MCF 10A (cell line): ENCODE data around the gene MGAT5. TPM values are rescaled to one million over a fixed set of nuclear protein-coding genes. Genes with fewer than 3 reads are reported as not detected.
A peak's percentile ranks its signal among the peaks of the same experiment; 100 is the strongest.

Experiments
- BruUV-seq: library from RNA; stranded (reverse); fragments of 400-500 nt; replicated peaks from 2 replicates; lab custom pipeline; 2021; lab: Mats Ljungman, UMichigan
- CTCF ChIA-PET: fragments of 300-600 bp; sonication (Branson Sonifier 250); formaldehyde crosslinking; extraction: SDS; loops from one replicate; lab custom pipeline; 2021; ENCODE audit warnings: antibody characterized with exemption, inconsistent platforms; lab: Yijun Ruan, JAX
- POLR2A ChIA-PET: fragments of 300-600, 350-650 bp; sonication (Branson Sonifier 250); formaldehyde crosslinking; extraction: SDS; loops from one replicate; lab custom pipeline; 2020; ENCODE audit warnings: antibody characterized with exemption, inconsistent platforms; lab: Yijun Ruan, JAX
- DNase-seq: peaks from one replicate; pipeline ENCODE4 v3.0.0-alpha.2; 2018; ENCODE audit not compliant: unreplicated experiment
- H3K27ac Mint-ChIP-seq: one replicate; pipeline ENCODE4 v1.8.0; 2022; ENCODE audit warnings: mild to moderate bottlenecking, low read depth, mixed read lengths; ENCODE audit not compliant: unreplicated experiment
- H3K27me3 Mint-ChIP-seq: one replicate; pipeline ENCODE4 v1.8.0; 2022; ENCODE audit warnings: mixed read lengths; ENCODE audit not compliant: insufficient read depth, unreplicated experiment
- H3K36me3 Mint-ChIP-seq: one replicate; pipeline ENCODE4 v1.8.0; 2022; ENCODE audit warnings: mild to moderate bottlenecking, moderate library complexity, mixed read lengths; ENCODE audit not compliant: insufficient read depth, unreplicated experiment
- H3K4me1 Mint-ChIP-seq: one replicate; pipeline ENCODE4 v1.8.0; 2022; ENCODE audit warnings: mixed read lengths; ENCODE audit not compliant: insufficient read depth, unreplicated experiment
- H3K4me3 Mint-ChIP-seq: one replicate; pipeline ENCODE4 v1.8.0; 2022; ENCODE audit warnings: mild to moderate bottlenecking, moderate library complexity, mixed read lengths; ENCODE audit not compliant: unreplicated experiment
- H3K9me3 Mint-ChIP-seq: one replicate; pipeline ENCODE4 v1.8.0; 2022; ENCODE audit warnings: mixed read lengths; ENCODE audit not compliant: unreplicated experiment
- CTCF ChIP-seq: fragments of 200-600 bp; IDR thresholded peaks from one replicate; pipeline ENCODE4 v1.8.0; 2022; ENCODE audit warnings: antibody characterized with exemption, mild to moderate bottlenecking; ENCODE audit not compliant: unreplicated experiment
- intact Hi-C: fragments of 100-400 bp; cut with micrococcal nuclease; formaldehyde crosslinking; loops from 2 replicates; pipeline ENCODE4 v1.14.1; 2022
- total RNA-seq: library from RNA; stranded (reverse); gene quantifications from 2 replicates; pipeline ENCODE4 v1.2.3, GENCODE V29; 2022

MGAT5 gene
- total RNA-seq, 1 experiment from 2014 or later = 22.2 TPM

GRCh38 chr2:134288814-134289213, 34.9 kb downstream of the MGAT5 start:
- TF ChIP-seq CTCF = no peak
- ChIA-PET CTCF (interaction anchor here (0.6 kb wide), 1 partner anchor 157 kb away, joined by 3 read pairs; no protein-coding TSS in a partner anchor), POLR2A (no interaction called here)
- H3K4me1 Mint-ChIP-seq = no peaks in the 10 kb centered on the region
- no peak overlapping the region for H3K4me3 Mint-ChIP-seq
- H3K27me3 Mint-ChIP-seq = no peaks in the 10 kb centered on the region
- DNase-seq = no peak
- intact Hi-C loops = no loop called here
- no TSS peak for BruUV-seq
- no peak overlapping the region for H3K27ac Mint-ChIP-seq
- no peaks in the 10 kb centered on the region for H3K36me3 Mint-ChIP-seq
- H3K9me3 Mint-ChIP-seq = no peaks in the 10 kb centered on the region

GRCh38 chr2:134289225-134289624, 35.4 kb downstream of the MGAT5 start:
- POLR2A ChIA-PET = no interaction called here
- CTCF ChIA-PET = interaction anchor here (0.9 kb wide), 1 partner anchor 16 kb away, joined by 3 read pairs; no protein-coding TSS in a partner anchor
- Mint-ChIP-seq H3K9me3 (no peaks in the 10 kb centered on the region), H3K27ac (no peak overlapping the region), H3K27me3 (no peaks in the 10 kb centered on the region), H3K4me3 (no peak overlapping the region), H3K4me1 (no peaks in the 10 kb centered on the region), H3K36me3 (no peaks in the 10 kb centered on the region)
- TF ChIP-seq CTCF = no peak
- intact Hi-C loops = no loop called here
- no TSS peak for BruUV-seq
- DNase-seq = no peak

- ChIA-PET CTCF (no interaction called here), POLR2A (no interaction called here)
- no peaks in the 10 kb centered on the region for H3K36me3 Mint-ChIP-seq
- H3K4me3 Mint-ChIP-seq = no peak overlapping the region
- no peaks in the 10 kb centered on the region for H3K9me3 Mint-ChIP-seq
- no TSS peak for BruUV-seq
- intact Hi-C loops = no loop called here
- no peaks in the 10 kb centered on the region for H3K4me1 Mint-ChIP-seq
- H3K27ac Mint-ChIP-seq = no peak overlapping the region
- no peak for TF ChIP-seq CTCF
- no peaks in the 10 kb centered on the region for H3K27me3 Mint-ChIP-seq
- no peak for DNase-seq
Measured at GRCh38 chr2:134290358-134290757, 36.5 kb downstream of the MGAT5 start.

GRCh38 chr2:134292514-134292913, 38.6 kb downstream of the MGAT5 start:
- BruUV-seq = no TSS peak
- POLR2A ChIA-PET = interaction anchor here (0.6 kb wide), 1 partner anchor 12 kb away, joined by 5 read pairs; no protein-coding TSS in a partner anchor
- no peak overlapping the region for H3K4me3 Mint-ChIP-seq
- intact Hi-C loops = no loop called here
- H3K9me3 Mint-ChIP-seq = no peaks in the 10 kb centered on the region
- H3K4me1 Mint-ChIP-seq = no peaks in the 10 kb centered on the region
- H3K36me3 Mint-ChIP-seq = no peaks in the 10 kb centered on the region
- TF ChIP-seq CTCF = no peak
- CTCF ChIA-PET = interaction anchor here (0.6 kb wide), 1 partner anchor 14 kb away, joined by 4 read pairs; no protein-coding TSS in a partner anchor
- no peak for DNase-seq
- H3K27me3 Mint-ChIP-seq = no peaks in the 10 kb centered on the region
- peak overlapping the region; percentile 36 for H3K27ac Mint-ChIP-seq
